Body of pancreas (tissue), 4 donors: ENCODE data around the gene MAP3K7CL.

ENCODE experiments used
- CTCF ChIP-seq, 7 experiments: fragments of 450-650 bp in 4 of 7; fragments of 200-600 bp in 3 of 7; sonication (generic) in 3 of 7; IDR thresholded peaks; one replicate each; pipeline ENCODE4 v1.5.1; 2016 to 2019; ENCODE audit warnings: antibody characterized with exemption in 7 of 7
- POLR2A ChIP-seq, 3 donors: fragments of 450-650 bp; IDR thresholded peaks; one replicate each; pipeline ENCODE4 v1.6.1; 2016; ENCODE audit warnings: antibody characterized with exemption in 3 of 3, mild to moderate bottlenecking in 2 of 3

DNA sequence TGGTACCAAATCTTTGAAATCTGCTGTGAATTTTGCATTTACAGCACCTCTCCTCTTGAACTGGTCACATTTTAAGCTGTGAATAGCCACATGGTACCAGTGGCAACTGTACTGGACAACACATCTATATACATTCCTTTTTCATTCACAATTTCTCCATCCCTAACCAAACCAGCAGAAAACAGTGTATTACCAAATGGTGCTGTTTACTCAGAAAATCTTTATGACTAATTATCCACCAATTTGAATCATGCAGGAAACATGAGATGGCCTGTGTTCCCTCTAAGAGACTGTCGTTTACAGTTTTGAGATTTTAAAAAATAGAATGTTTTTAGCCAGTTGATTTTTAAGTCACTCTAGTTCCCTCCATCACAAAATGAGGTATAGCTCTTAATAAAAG lies 39.4 kb upstream of the MAP3K7CL start:
- TF ChIP-seq POLR2A (IDR thresholded peaks at IDR 0.05) (no peak), CTCF (IDR thresholded peaks at IDR 0.05) (no peak)
